Upper lobe of right lung (tissue), 1 donor: ENCODE data around the gene NHSL1. TPM values are rescaled to one million over a fixed set of nuclear protein-coding genes. Genes with fewer than 3 reads are reported as not detected.
A peak's percentile ranks its signal among the peaks of the same experiment; 100 is the strongest.

ENCODE experiments used
- ATAC-seq: fragments of 200-7000 bp; cut with Tn5 transposase; one replicate; pipeline ENCODE4 v1.9.1; 2020; ENCODE audit warnings: mild to moderate bottlenecking, moderate library complexity
- DNase-seq: peaks from one replicate; pipeline ENCODE4 v3.0.0-alpha.2; 2020
- H3K27ac ChIP-seq: fragments of 200-600 bp; one replicate; pipeline ENCODE4 v1.8.0; 2022
- H3K27me3 ChIP-seq: fragments of 200-600 bp; one replicate; pipeline ENCODE4 v1.8.0; 2022; ENCODE audit warnings: mild to moderate bottlenecking
- H3K36me3 ChIP-seq: fragments of 200-600 bp; one replicate; pipeline ENCODE4 v1.8.0; 2022
- H3K4me1 ChIP-seq: fragments of 200-600 bp; one replicate; pipeline ENCODE4 v1.8.0; 2022
- H3K4me3 ChIP-seq: fragments of 200-600 bp; one replicate; pipeline ENCODE4 v1.8.0; 2022; ENCODE audit warnings: mild to moderate bottlenecking
- H3K9me3 ChIP-seq: fragments of 200-600 bp; one replicate; pipeline ENCODE4 v1.8.0; 2022
- CTCF ChIP-seq: fragments of 200-600 bp; IDR thresholded peaks from one replicate; pipeline ENCODE4 v1.8.0; 2022; ENCODE audit warnings: antibody characterized with exemption
- intact Hi-C: fragments of 100-400 bp; cut with DNase I; formaldehyde crosslinking; loops from one replicate; pipeline ENCODE4 v1.11.0; 2022
- total RNA-seq: library from RNA; stranded (reverse); fragmentation: NEBNext Ultra II Directional; extraction: Animal tissue kit (Norgen Biotek cat#: 25700); gene quantifications from one replicate; pipeline ENCODE4 v1.2.1, GENCODE V29; 2021
- donor health status: DM: no; HTN: yes; CAD: no; lungs with severe emphysema.

NHSL1 gene
- total RNA-seq, 1 donor from 2014 or later = 69.5 TPM

GRCh38 chr6:138404666-138405337, 94.5 kb downstream of the NHSL1 start:
- ATAC-seq = peak; percentile 2
- no peak for TF ChIP-seq CTCF
- Histone ChIP-seq H3K4me3 (peak overlapping the region; percentile 64), H3K27ac (peak overlapping the region; percentile 90), H3K4me1 (peaks cover 8% of the 10 kb centered on the region), H3K9me3 (no peaks in the 10 kb centered on the region), H3K27me3 (no peaks in the 10 kb centered on the region), H3K36me3 (peaks cover 41% of the 10 kb centered on the region)
- intact Hi-C loops = no loop called here
- DNase-seq = peak; percentile 70

GRCh38 chr6:138403801-138404665, 95.3 kb downstream of the NHSL1 start, which contains the start of gene HEBP2:
Gene HEBP2 (plus strand): TSS chr6:138404223. CDS start chr6:138404496, 273 bp downstream.
- H3K27ac ChIP-seq = peak within 1 kb of the TSS; percentile 90
- intact Hi-C loops = no loop called here
- H3K4me1 ChIP-seq = peaks cover 5% of the 10 kb centered on the region

GRCh38 chr6:138403324-138403800, 95.9 kb downstream of the NHSL1 start:
- H3K36me3 ChIP-seq = peaks cover 27% of the 10 kb centered on the region
- peak; percentile 35 for TF ChIP-seq CTCF
- intact Hi-C loops = no loop called here
- H3K9me3 ChIP-seq = no peaks in the 10 kb centered on the region
- peak overlapping the region; percentile 64 for H3K4me3 ChIP-seq
- H3K27me3 ChIP-seq = no peaks in the 10 kb centered on the region
- peak overlapping the region; percentile 90 for H3K27ac ChIP-seq
- H3K4me1 ChIP-seq = peaks cover 5% of the 10 kb centered on the region
- ATAC-seq = peak; percentile 43
- DNase-seq = peak; percentile 77

More at GRCh38 chr6:138403801-138404665, 95.3 kb downstream of the NHSL1 start, which contains the start of gene HEBP2:
- peaks cover 33% of the 10 kb centered on the region for H3K36me3 ChIP-seq
- peak within 1 kb of the TSS; percentile 64 for H3K4me3 ChIP-seq
- H3K9me3 ChIP-seq = no peaks in the 10 kb centered on the region
- DNase-seq (peak; percentile 98), ATAC-seq (peak; percentile 96)
- peak; percentile 59 for TF ChIP-seq CTCF
- no peaks in the 10 kb centered on the region for H3K27me3 ChIP-seq

- Histone ChIP-seq H3K4me1 (peaks cover 5% of the 10 kb centered on the region), H3K27me3 (no peaks in the 10 kb centered on the region), H3K36me3 (peaks cover 21% of the 10 kb centered on the region), H3K4me3 (peak overlapping the region; percentile 64), H3K9me3 (no peaks in the 10 kb centered on the region), H3K27ac (no peak overlapping the region)
- ATAC-seq = no peak
- no peak for TF ChIP-seq CTCF
- no peak for DNase-seq
- intact Hi-C loops = no loop called here
These were observed 96.5 kb downstream of the NHSL1 start for GRCh38 chr6:138402838-138403187.

GRCh38 chr6:138401960-138402837, 97.1 kb downstream of the NHSL1 start:
- ATAC-seq (no peak), DNase-seq (no peak)
- peaks cover 15% of the 10 kb centered on the region for H3K36me3 ChIP-seq
- no peak overlapping the region for H3K27ac ChIP-seq
- no peak overlapping the region for H3K4me3 ChIP-seq
- no peaks in the 10 kb centered on the region for H3K27me3 ChIP-seq
- no peak for TF ChIP-seq CTCF
- intact Hi-C loops = no loop called here
- no peaks in the 10 kb centered on the region for H3K9me3 ChIP-seq
- H3K4me1 ChIP-seq = peaks cover 5% of the 10 kb centered on the region
